Fibroblast of the aortic adventitia (primary cell): ENCODE data around the gene MRPL17. TPM values are rescaled to one million over a fixed set of nuclear protein-coding genes. Genes with fewer than 3 reads are reported as not detected.

Experiments used
- DNase-seq: peaks from one replicate; pipeline ENCODE4 v3.0.0-alpha.2; 2010; ENCODE audit warnings: low read depth
- H3K4me3 ChIP-seq: 2 replicates; pipeline ENCODE4 v1.5.1; 2011; ENCODE audit warnings: low read depth, mild to moderate bottlenecking, control low read depth, low read length, moderate library complexity
- total RNA-seq: library from RNA; depleted of rRNA; stranded (reverse); fragments of >200 nt; gene quantifications from 2 replicates; pipeline ENCODE4 v1.2.3, GENCODE V29; 2012; ENCODE audit warnings: low replicate concordance
- TF ChIP-seq, protein P1 (sequence below): IDR thresholded peaks from 2 replicates; pipeline ENCODE4 v1.5.1; 2011; ENCODE audit warnings: mild to moderate bottlenecking, low read length, control low read depth, inconsistent platforms; ENCODE audit not compliant: insufficient read depth

The MRPL17 gene
- 26.6 and 49.1 TPM in 2 replicates for total RNA-seq

DNA sequence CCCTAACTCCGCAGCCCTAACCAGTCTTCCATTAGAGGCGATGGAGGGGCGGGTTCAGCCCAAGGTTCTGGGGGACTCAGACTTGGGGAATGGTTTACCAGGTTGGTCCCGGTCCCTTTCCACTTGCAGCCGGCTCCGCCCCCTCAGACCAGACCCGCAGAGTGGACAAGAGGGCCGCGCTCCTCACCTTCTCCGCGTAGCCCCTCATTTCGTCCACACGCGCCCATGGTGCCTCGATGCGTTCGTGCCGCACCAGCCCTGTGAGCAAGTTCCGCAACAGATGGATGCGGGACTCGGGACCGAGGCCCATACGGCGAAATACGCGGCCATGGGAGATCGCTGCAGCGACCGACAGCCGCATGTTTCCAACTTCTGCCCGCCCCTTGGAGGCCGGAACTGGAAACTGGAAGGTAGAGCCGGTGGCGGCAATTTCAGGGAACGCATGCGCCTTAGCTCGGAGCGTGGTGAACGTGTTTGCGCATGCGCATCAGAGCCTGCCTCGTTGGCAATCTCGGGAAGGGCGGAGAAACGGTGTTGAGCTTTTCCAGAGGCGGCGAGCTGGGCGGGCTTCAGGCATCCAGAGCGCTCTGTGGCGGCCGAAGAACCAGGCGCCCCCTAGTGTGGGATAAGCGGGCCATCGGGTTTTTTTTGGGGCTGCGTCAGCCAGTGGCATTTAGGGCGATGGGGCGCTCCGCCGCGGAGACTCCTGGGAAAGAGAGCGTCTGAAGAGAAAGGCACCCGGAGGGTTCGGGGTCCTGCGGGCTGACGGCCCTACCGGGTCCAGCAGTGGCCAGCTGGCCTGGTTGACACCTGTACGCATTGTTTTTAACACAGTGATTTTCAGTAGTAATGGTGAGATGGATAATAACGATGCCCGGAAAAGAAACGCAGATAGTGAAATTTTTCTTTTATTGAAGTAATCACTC lies at the start of gene MRPL17:
Gene MRPL17 (minus strand): TSS at position 405 of the 926 bp plus-strand sequence. CDS start 44 bp downstream, at position 361.
- peak; percentile 99 for DNase-seq
- TF ChIP-seq, protein P1, sequence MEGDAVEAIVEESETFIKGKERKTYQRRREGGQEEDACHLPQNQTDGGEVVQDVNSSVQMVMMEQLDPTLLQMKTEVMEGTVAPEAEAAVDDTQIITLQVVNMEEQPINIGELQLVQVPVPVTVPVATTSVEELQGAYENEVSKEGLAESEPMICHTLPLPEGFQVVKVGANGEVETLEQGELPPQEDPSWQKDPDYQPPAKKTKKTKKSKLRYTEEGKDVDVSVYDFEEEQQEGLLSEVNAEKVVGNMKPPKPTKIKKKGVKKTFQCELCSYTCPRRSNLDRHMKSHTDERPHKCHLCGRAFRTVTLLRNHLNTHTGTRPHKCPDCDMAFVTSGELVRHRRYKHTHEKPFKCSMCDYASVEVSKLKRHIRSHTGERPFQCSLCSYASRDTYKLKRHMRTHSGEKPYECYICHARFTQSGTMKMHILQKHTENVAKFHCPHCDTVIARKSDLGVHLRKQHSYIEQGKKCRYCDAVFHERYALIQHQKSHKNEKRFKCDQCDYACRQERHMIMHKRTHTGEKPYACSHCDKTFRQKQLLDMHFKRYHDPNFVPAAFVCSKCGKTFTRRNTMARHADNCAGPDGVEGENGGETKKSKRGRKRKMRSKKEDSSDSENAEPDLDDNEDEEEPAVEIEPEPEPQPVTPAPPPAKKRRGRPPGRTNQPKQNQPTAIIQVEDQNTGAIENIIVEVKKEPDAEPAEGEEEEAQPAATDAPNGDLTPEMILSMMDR: peak; percentile 84
- peak within 1 kb of the TSS; percentile 99 for H3K4me3 ChIP-seq

DNA sequence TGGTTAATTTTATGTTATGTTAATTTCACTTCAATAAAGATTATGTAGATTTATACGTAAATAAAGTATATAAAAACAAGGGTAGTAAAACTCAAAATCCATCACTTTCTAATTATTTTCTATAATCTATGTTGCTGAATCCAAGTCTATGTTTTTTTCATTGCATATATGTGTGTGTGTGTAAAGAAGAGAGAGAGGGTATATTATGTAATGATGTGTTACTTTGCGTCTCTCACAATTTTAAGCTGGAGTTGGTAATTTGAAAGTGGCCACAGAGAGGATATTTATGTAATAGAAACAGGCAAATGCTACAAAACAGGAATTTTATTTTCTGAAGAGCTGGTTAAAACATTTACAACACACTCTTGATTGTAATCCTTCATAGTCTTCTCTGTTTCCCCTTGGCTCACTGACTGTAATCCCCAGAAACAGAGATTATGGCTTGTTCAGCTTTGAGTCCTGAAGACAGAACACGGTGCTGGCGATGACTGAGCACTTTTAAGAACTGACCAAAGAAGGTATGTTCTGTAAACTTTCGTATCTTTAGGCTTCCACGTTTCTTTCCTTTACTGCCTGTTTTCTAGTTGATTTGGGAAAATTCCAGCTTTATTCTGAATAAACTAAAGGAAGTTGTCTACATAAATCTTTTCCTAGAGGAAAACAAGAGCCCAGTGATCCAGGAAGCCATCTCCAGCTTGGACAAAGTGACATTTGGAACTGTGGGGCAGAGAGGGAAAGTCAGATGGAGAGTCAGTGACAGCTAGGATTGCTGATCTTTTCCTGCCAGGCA lies 45.0 kb upstream of the MRPL17 start:
- no peak overlapping the region for H3K4me3 ChIP-seq
- TF ChIP-seq, protein P1: no peak
- DNase-seq: no peak

DNA sequence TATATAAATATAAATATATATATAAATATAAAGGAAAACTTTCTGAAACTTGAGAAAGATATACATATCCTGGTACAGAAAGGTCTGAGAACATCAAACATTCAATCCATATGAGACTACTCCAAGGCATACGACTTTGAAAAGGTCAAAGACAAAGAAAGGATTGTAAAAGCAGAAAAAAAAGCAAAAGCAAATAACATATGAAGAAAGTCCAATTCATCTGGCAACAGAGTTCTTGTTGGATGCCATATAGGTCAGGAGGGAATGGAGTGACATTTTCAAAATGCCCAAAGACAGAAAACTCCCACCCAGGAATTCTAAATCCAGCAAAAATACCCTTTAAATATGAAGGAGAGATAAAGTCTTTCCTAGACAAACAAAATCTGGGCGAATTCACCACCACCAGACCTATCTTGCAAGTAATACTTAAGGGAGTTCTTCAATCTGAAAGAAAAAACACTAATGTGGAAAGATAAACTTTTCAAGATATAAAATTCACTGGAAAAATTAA lies 42.3 kb upstream of the MRPL17 start:
- TF ChIP-seq, protein P1: no peak
- no peak for DNase-seq
- H3K4me3 ChIP-seq: no peak overlapping the region

DNA sequence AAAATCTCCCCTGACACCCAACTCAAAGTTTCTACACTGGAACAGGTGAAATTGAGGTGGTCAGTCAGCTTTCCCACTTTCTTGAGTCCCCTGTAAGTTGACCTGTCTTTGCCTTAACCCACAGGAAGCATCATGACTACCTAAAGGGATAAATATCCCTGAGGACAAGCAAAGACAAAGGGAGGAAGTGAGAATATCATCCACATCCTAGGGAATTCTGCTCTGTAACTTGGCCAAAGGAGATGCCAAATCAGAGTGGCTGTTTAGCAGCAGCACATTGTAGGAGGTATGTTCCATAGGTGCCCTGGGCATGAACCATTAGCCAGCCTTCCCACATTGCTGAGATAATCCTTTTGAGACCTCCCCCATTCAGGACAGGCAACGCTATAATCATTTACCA lies 40.9 kb upstream of the MRPL17 start:
- TF ChIP-seq, protein P1: no peak
- DNase-seq: no peak
- H3K4me3 ChIP-seq: no peak overlapping the region

DNA sequence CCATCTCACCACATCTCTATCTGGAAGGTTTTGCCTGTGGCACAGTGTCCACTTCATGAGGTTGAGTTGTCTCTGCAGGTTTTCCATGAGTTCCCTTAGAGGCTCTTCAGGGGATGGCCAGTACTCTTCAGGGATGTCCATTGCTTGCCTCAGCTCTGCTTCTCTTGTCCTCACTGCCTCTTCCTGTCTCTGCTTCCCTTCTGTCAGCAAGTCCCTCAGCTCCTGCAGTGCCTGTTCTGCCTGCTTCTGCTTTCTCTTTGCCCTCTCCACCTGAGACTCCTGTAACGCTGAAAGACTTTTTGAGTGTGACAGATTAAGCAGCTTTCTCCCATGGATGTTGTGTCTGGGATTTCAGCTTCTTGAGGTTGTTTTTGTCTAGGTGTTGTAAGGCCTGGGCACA lies 38.2 kb upstream of the MRPL17 start:
- TF ChIP-seq, protein P1: no peak
- H3K4me3 ChIP-seq: no peak overlapping the region
- DNase-seq: no peak

DNA sequence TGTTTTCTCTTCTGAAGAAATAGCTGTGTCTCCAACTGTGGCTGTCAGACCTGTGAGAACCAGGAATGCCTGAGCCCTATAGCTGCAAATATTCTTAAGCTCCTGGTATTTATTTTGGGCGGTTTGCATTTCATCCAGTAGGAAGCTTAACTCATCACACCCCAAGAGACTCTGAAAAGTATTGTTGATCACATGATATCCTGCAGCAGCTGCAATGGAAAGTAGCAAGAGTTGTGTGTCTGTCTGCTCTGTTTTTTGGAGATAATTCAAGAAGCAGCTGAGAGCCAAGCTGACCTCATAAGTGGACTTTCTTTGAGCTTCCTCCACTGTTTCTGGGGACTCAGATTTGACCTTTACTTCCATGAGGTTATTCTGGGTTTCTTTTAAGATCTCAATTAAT lies 36.4 kb upstream of the MRPL17 start:
- DNase-seq: peak; percentile 12

More for the DNA sequence above, 36.4 kb upstream of the MRPL17 start:
- no peak overlapping the region for H3K4me3 ChIP-seq
- TF ChIP-seq, protein P1: no peak
